Lung (tissue), 12 donors: ENCODE results near the gene CTDSP2. TPM values are rescaled to one million over a fixed set of nuclear protein-coding genes. Genes with fewer than 3 reads are reported as not detected.
"Not testable (repeated sequence)": the region's sequence is repeated elsewhere in the genome, so short reads cannot be mapped to it uniquely, and the experiment has no call there.

ENCODE experiments used
- ATAC-seq: fragments of 200-7000 bp; cut with Tn5 transposase; one replicate; pipeline ENCODE4 v1.9.1; 2020; ENCODE audit warnings: moderate number of reproducible peaks; ENCODE audit not compliant: insufficient read depth, low FRiP score
- DNase-seq, 3 donors: peaks; one replicate each; pipeline ENCODE4 v3.0.0-alpha.2; 2013 to 2017
- H3K27ac ChIP-seq, 2 donors: one replicate each; pipeline ENCODE4 v1.5.1; 2013; ENCODE audit warnings: mild to moderate bottlenecking in 2 of 2, moderate library complexity in 2 of 2, control low read depth in 1 of 2, inconsistent platforms in 1 of 2, low read depth in 1 of 2, low read length in 1 of 2
- H3K27me3 ChIP-seq, 3 donors: one replicate each; pipeline ENCODE4 v1.5.1; 2013; ENCODE audit warnings: low read length in 2 of 3; ENCODE audit not compliant: control insufficient read depth in 3 of 3, insufficient read depth in 3 of 3
- H3K36me3 ChIP-seq, 4 donors: one replicate each; pipeline ENCODE4 v1.5.1; 2013; ENCODE audit warnings: low read length in 4 of 4, mild to moderate bottlenecking in 1 of 4, moderate library complexity in 1 of 4; ENCODE audit not compliant: control insufficient read depth in 4 of 4, insufficient read depth in 4 of 4
- H3K4me1 ChIP-seq, 5 donors: one replicate each; pipeline ENCODE4 v1.5.1; 2013; ENCODE audit warnings: low read length in 5 of 5, mild to moderate bottlenecking in 2 of 5, moderate library complexity in 1 of 5; ENCODE audit not compliant: control insufficient read depth in 5 of 5, insufficient read depth in 5 of 5
- H3K4me3 ChIP-seq: one replicate; pipeline ENCODE4 v1.5.1; 2013; ENCODE audit warnings: mild to moderate bottlenecking, control low read depth, moderate library complexity
- H3K9ac ChIP-seq, 2 donors: one replicate each; pipeline ENCODE4 v1.5.1; 2013; ENCODE audit warnings: low read length in 2 of 2, control low read depth in 1 of 2; ENCODE audit not compliant: insufficient read depth in 1 of 2
- H3K9me3 ChIP-seq, 4 donors: one replicate each; pipeline ENCODE4 v1.5.1; 2013; ENCODE audit warnings: low read length in 3 of 4, mild to moderate bottlenecking in 1 of 4, moderate library complexity in 1 of 4; ENCODE audit not compliant: control insufficient read depth in 4 of 4, insufficient read depth in 3 of 4
- CTCF ChIP-seq: IDR thresholded peaks from 2 replicates; pipeline ENCODE4 v1.5.1; 2012; ENCODE audit warnings: mild to moderate bottlenecking; ENCODE audit errors: control extremely low read depth, extremely low read depth
- WGBS, 2 donors: extraction: QIAGEN DNeasy Blood & Tissue Kit; methylation state at CpG; one replicate each; pipeline ENCODE4 v1.1.7; 2013; 5-methylcytosine and 5-hydroxymethylcytosine counted together
- polyA plus RNA-seq, 2 donors: library from polyadenylated mRNA; stranded (reverse); fragments of 200-250 nt; gene quantifications; one replicate each; pipeline ENCODE4 v1.2.1, GENCODE V29; 2013
- total RNA-seq, 2 donors: library from RNA; depleted of rRNA in 1 of 2; stranded (reverse); fragments of >200 nt in 1 of 2; gene quantifications; one replicate each; pipeline ENCODE4 v1.2.1, GENCODE V29; 2014 to 2021
- donor health status: control.
- donor health status: control.
- donor health status: Bipolar disorder and iron deficiency.
- donor health status: healthy.
- donor health status: DM: yes; HTN: yes; CAD: no.

The CTDSP2 gene
- total and polyA plus RNA-seq, 4 donors, result 46.8 to 179 (median 133) TPM

- ATAC-seq (no peak), DNase-seq (no peak)
- H3K4me3 ChIP-seq, result peak overlapping the region; percentile 29
- peak overlapping the region; percentile 66 to 71 for H3K27ac ChIP-seq
- no peaks in the 10 kb centered on the region for H3K27me3 ChIP-seq
- WGBS, 2 donors, result 30 to 33% methylated on average over 11 of the region's 11 CpGs
- TF ChIP-seq CTCF, result no peak
- no peaks in the 10 kb centered on the region for H3K36me3 ChIP-seq
- peak overlapping the region in 1 of 2 donors; percentile 26 for H3K9ac ChIP-seq
- no peaks in the 10 kb centered on the region for H3K9me3 ChIP-seq
- peaks cover 0 to 33% (median 13%) of the 10 kb centered on the region in 5 donors for H3K4me1 ChIP-seq
These were observed 5.7 kb upstream of the CTDSP2 start for GRCh38 chr12:57852200-57852599.

- H3K4me3 ChIP-seq, result no peak overlapping the region
- H3K36me3 ChIP-seq, result no peaks in the 10 kb centered on the region
- no peaks in the 10 kb centered on the region for H3K9me3 ChIP-seq
- no peak for TF ChIP-seq CTCF
- peak overlapping the region in 1 of 2 donors; percentile 1 for H3K9ac ChIP-seq
- H3K27ac ChIP-seq, result no peak overlapping the region
- DNase-seq, result no peak
- no peaks in the 10 kb centered on the region for H3K27me3 ChIP-seq
- peaks cover 0 to 35% (median 13%) of the 10 kb centered on the region in 5 donors for H3K4me1 ChIP-seq
- no peak for ATAC-seq
- 94 to 95% methylated on average over 1 of the region's 1 CpG for WGBS, 2 donors
These were observed 5.0 kb upstream of the CTDSP2 start for GRCh38 chr12:57851552-57851951.

- DNase-seq (peak in 1 of 3 donors; percentile 56), ATAC-seq (no peak)
- WGBS, 2 donors, result 52 to 69% methylated on average over 6 of the region's 6 CpGs
- peaks cover 0 to 3% (median 0%) of the 10 kb centered on the region in 4 donors for H3K36me3 ChIP-seq
- peak overlapping the region in 1 of 2 donors; percentile 1 for H3K9ac ChIP-seq
- H3K4me1 ChIP-seq, result peaks cover 0 to 35% (median 13%) of the 10 kb centered on the region in 5 donors
- no peak overlapping the region for H3K27ac ChIP-seq
- no peaks in the 10 kb centered on the region for H3K27me3 ChIP-seq
- no peak overlapping the region for H3K4me3 ChIP-seq
- TF ChIP-seq CTCF, result no peak
- H3K9me3 ChIP-seq, result no peaks in the 10 kb centered on the region
These were observed 4.4 kb upstream of the CTDSP2 start for GRCh38 chr12:57850854-57851430.

- not testable (repeated sequence) for H3K4me3 ChIP-seq, H3K9me3 ChIP-seq, H3K9ac ChIP-seq, ATAC-seq, H3K27ac ChIP-seq, H3K27me3 ChIP-seq, H3K36me3 ChIP-seq, DNase-seq
- peaks cover 0 to 32% (median 13%) of the 10 kb centered on the region in 5 donors for H3K4me1 ChIP-seq
- 81 to 88% methylated on average over 3 of the region's 3 CpGs for WGBS, 2 donors
These were observed 2.9 kb upstream of the CTDSP2 start for GRCh38 chr12:57849447-57849846.
